Measurements from ENCODE around the gene BEGAIN.
"Not testable (repeated sequence)": the region's sequence is repeated elsewhere in the genome, so short reads cannot be mapped to it uniquely, and the experiment has no call there.

The BEGAIN gene

DNA sequence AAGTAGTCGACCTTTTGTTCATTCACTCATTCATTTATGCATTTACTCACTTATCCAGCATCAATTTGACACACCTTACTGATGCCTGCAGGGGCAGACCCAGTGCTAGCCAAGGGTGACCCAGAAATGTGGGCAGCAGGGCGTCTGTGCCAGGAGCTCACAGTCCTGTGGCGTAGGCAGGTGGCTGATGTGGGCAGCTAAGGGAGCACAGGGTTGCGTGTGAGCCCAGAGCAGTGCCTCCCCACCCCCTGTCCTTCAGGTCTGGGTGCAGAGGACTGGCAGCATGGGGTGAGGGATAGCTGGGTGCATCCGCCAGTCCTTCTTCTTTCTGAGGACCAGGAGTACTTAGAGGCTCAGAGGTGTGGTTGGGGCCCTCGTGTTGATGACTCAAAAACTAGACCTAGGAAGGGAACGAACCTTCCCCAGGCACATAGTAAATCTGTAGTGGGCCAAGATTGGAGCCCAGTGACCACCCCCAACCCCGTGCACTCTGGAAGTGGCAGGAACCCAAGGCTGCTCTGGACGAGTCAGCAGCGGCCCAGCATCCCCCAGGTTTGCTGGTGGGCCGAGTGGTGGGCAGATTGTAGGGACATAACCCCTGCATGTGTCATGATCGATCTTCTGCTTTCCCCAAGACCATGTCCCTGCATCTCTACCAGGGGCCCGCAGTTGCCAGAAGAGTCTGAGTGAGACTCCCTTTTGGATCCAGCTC lies 63.9 kb downstream of the BEGAIN start:
- no peak overlapping the region for H3K4me3 ChIP-seq (ENCODE audit: low read depth, low read length)
- CTCF ChIA-PET, result interaction anchor here (0.9 to 1.1 kb wide), 2 partner anchors 47 to 123 kb away, joined by 4 read pairs; no protein-coding TSS in a partner anchor
- DNase-seq (ENCODE audit: low read depth, low spot score), result no peak
- POLR2A ChIA-PET, result no interaction called here
- TF ChIP-seq, protein P1, sequence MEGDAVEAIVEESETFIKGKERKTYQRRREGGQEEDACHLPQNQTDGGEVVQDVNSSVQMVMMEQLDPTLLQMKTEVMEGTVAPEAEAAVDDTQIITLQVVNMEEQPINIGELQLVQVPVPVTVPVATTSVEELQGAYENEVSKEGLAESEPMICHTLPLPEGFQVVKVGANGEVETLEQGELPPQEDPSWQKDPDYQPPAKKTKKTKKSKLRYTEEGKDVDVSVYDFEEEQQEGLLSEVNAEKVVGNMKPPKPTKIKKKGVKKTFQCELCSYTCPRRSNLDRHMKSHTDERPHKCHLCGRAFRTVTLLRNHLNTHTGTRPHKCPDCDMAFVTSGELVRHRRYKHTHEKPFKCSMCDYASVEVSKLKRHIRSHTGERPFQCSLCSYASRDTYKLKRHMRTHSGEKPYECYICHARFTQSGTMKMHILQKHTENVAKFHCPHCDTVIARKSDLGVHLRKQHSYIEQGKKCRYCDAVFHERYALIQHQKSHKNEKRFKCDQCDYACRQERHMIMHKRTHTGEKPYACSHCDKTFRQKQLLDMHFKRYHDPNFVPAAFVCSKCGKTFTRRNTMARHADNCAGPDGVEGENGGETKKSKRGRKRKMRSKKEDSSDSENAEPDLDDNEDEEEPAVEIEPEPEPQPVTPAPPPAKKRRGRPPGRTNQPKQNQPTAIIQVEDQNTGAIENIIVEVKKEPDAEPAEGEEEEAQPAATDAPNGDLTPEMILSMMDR (IDR thresholded peaks at IDR 0.05; ENCODE audit: insufficient read depth, low read length, missing control alignments), result no peak

DNA sequence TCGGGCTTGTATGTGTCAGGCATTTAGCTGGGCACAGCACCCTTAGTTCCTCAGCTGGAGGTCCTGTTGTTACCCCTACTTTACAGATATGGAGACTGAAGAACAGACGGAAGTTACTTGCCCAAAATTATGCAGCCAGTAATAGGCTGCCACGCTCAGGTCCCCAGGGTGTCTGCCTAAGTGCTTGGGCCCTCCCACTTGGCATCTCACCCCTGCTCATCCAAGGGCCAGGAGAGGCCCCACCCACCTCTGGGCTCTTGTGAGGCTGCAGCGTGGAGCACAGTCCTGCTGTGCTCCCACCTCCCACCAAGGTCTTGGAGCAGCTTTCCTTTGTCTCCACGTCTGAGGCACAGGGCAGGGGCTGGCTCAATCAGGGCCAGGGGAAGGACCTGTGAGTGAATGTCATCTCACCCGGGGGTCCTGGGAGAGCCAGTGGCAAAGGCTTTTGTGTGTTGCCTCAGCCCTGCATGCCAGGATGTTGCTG lies 64.6 kb downstream of the BEGAIN start:
- ChIA-PET POLR2A (no interaction called here), CTCF (interaction anchor here (1.4 kb wide), 1 partner anchor 17 kb away, joined by 3 read pairs; no protein-coding TSS in a partner anchor)
- H3K4me3 ChIP-seq (ENCODE audit: low read depth, low read length), result no peak overlapping the region
- TF ChIP-seq, protein P1 (IDR thresholded peaks at IDR 0.05; ENCODE audit: insufficient read depth, low read length, missing control alignments), result no peak
- no peak for DNase-seq (ENCODE audit: low read depth, low spot score)

DNA sequence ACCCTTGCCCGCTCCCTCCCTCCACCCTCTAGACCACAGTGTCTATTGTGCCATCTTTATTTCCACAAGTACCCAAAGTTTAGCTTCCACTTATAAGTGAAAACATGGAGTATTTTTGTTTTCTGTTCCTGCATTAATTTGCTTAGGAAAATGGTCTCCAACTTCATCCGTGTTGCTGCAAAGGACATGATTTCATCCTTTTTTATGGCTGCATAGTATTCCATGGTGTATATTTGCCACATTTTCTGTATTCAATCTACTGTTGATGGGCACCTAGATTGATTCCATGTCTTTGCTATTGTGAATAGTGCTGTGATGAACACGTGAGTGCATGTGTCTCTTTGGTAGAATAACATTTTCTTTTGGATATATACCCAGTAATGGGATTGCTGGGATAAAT lies 81.2 kb downstream of the BEGAIN start:
- DNase-seq (ENCODE audit: low read depth, low spot score); H3K4me3 ChIP-seq (ENCODE audit: low read depth, low read length): not testable (repeated sequence)
- ChIA-PET POLR2A (interaction anchor here (0.8 kb wide), 1 partner anchor 21 kb away, joined by 4 read pairs; no protein-coding TSS in a partner anchor), CTCF (interaction anchor here (1.0 kb wide), 1 partner anchor 18 kb away, joined by 3 read pairs; no protein-coding TSS in a partner anchor)

DNA sequence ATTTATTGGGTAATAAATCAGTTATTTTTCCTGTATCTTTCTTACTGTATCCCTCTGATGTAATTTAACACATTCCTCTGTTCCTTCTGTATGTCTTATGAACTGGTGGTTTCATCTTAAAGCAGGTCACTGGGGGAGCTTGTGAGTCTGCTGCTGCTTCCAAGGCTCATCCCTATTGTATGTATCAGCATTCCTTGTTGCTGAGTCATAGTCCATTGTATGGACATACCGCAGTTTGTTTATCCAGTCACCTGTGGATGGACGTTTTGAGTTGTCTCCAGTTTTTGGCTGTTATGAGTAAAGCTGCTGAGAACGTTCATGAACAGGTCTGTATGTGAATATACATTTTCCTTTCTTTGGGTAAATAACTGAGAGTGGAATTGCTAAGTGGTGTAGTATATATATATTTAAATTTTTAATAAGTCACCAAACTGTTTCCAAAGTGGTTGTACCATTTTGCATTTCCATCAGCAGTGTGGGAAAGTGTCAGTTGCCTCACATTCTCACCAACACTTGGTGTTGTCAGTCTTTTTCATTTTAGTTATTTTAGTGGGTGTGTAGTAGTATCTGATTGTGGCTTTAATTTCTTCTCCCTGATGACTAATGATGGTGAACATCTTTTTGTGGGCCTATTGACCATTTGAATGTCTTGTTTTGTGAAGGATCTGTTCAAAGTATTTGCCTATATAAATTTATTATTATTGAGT lies 82.7 kb downstream of the BEGAIN start:
- no peak overlapping the region for H3K4me3 ChIP-seq (ENCODE audit: low read depth, low read length)
- ChIA-PET CTCF (no interaction called here), POLR2A (no interaction called here)
- no peak for DNase-seq (ENCODE audit: low read depth, low spot score)
- TF ChIP-seq, protein P1 (IDR thresholded peaks at IDR 0.05; ENCODE audit: insufficient read depth, low read length, missing control alignments), result no peak

DNA sequence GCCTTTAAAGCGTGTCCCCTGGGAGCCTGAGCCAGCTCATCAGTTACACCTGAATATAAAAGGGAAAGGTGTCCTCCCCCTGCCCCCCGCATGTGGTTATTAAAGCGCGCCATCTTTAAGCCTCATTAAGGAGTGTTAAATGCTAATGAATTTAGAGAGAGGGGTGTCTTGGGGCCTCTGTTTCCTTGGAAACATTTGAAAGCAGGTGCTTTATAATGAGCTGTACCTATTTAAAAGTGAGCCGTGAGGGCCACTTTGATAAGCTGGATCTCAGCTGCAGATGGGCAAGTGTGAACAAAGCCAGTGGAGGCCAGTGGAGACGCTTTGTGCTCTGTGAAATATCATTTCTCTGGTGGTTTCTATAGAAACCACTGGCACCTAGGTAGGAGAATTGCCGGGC lies 84.0 kb downstream of the BEGAIN start:
- CTCF ChIA-PET, result no interaction called here
- POLR2A ChIA-PET, result no interaction called here
- TF ChIP-seq, protein P1 (IDR thresholded peaks at IDR 0.05; ENCODE audit: insufficient read depth, low read length, missing control alignments), result no peak
- DNase-seq (ENCODE audit: low read depth, low spot score), result no peak
- H3K4me3 ChIP-seq (ENCODE audit: low read depth, low read length), result no peak overlapping the region

DNA sequence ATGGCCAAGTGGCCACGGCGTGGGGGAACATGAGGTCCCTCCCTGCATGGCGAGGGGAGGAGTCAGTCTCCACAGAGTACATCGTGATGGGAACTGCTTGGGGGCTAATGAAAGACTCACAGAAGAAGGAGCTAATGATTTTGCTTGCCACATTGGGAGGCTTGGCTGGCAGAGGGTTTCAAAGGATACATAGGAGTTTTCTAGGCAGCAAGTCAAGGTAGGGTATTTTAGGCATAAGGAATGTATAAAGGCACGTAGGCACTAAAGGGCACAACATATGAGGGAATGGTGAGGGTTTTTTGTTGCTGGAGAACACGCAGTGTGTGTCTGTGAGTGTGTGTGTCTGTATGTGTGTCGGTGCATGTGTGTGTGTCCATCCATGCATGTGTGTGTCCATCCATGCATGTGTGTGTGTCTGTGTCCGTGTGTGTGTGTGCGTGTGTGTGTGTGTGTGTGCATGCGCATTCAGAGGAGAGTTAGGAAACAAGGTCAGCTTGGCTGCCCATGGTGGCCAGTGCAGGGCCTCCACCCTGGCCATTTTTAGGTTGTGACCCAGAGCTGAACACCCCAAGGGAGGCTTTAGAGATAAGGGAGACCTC lies 84.5 kb downstream of the BEGAIN start:
- TF ChIP-seq, protein P1 (IDR thresholded peaks at IDR 0.05; ENCODE audit: insufficient read depth, low read length, missing control alignments), result no peak
- H3K4me3 ChIP-seq (ENCODE audit: low read depth, low read length), result no peak overlapping the region
- POLR2A ChIA-PET, result no interaction called here
- CTCF ChIA-PET, result no interaction called here
- no peak for DNase-seq (ENCODE audit: low read depth, low spot score)
